GM23338 (cell line): ENCODE results near the gene PAIP1. TPM values are rescaled to one million over a fixed set of nuclear protein-coding genes. Genes with fewer than 3 reads are reported as not detected.
A peak's percentile ranks its signal among the peaks of the same experiment; 100 is the strongest.

Source experiments
- ATAC-seq: fragments of 200-7000 bp; cut with Tn5 transposase; 3 replicates; pipeline ENCODE4 v1.9.1; 2020
- DNase-seq: peaks from one replicate; pipeline ENCODE4 v3.0.0-alpha.2; 2015; ENCODE audit warnings: low spot score
- H2AFZ ChIP-seq: fragments of 200-600 bp; sonication (generic); 2 replicates; pipeline ENCODE4 v1.8.0; 2016; ENCODE audit warnings: antibody characterized with exemption, mild to moderate bottlenecking, moderate library complexity
- H3F3A ChIP-seq: fragments of 200-600 bp; sonication (generic); replicated peaks from 2 replicates; pipeline ENCODE4 v1.8.0; 2017; ENCODE audit warnings: antibody characterized with exemption, mixed run types, low read depth
- H3K27ac ChIP-seq: fragments of 200-600 bp; sonication (generic); 2 replicates; pipeline ENCODE4 v1.6.1; 2016; ENCODE audit warnings: low read depth
- H3K27me3 ChIP-seq: fragments of 200-600 bp; sonication (generic); 2 replicates; pipeline ENCODE4 v1.8.0; 2016; ENCODE audit warnings: mild to moderate bottlenecking, mixed run types, moderate library complexity; ENCODE audit not compliant: insufficient read depth
- H3K36me3 ChIP-seq: fragments of 200-600 bp; sonication (generic); 2 replicates; pipeline ENCODE4 v1.8.0; 2016; ENCODE audit warnings: mild to moderate bottlenecking; ENCODE audit not compliant: insufficient read depth
- H3K4me1 ChIP-seq: fragments of 200-600 bp; sonication (generic); 2 replicates; pipeline ENCODE4 v1.8.0; 2016; ENCODE audit warnings: mild to moderate bottlenecking, moderate library complexity; ENCODE audit not compliant: insufficient read depth
- H3K4me2 ChIP-seq: fragments of 200-600 bp; sonication (generic); 2 replicates; pipeline ENCODE4 v1.7.1; 2017; ENCODE audit warnings: mixed run types
- H3K4me3 ChIP-seq: fragments of 200-600 bp; sonication (generic); 2 replicates; pipeline ENCODE4 v1.6.1; 2016; ENCODE audit warnings: mixed run types
- H3K79me2 ChIP-seq: fragments of 200-600 bp; sonication (generic); replicated peaks from 2 replicates; pipeline ENCODE4 v1.8.0; 2017; ENCODE audit warnings: mild to moderate bottlenecking; ENCODE audit not compliant: insufficient read depth
- H3K9me2 ChIP-seq: fragments of 200-600 bp; sonication (generic); 2 replicates; pipeline ENCODE4 v1.8.0; 2017; ENCODE audit not compliant: insufficient read depth
- H4K20me1 ChIP-seq: fragments of 200-600 bp; sonication (generic); replicated peaks from 2 replicates; pipeline ENCODE4 v1.8.0; 2017; ENCODE audit warnings: mild to moderate bottlenecking; ENCODE audit not compliant: insufficient read depth
- H3K27ac Mint-ChIP-seq: 2 replicates; pipeline ENCODE4 v1.8.0; 2020; ENCODE audit warnings: inconsistent platforms, mild to moderate bottlenecking, moderate library complexity, mixed read lengths
- H3K27me3 Mint-ChIP-seq: 3 replicates; pipeline ENCODE4 v1.8.0; 2022; ENCODE audit warnings: low read depth, mild to moderate bottlenecking, moderate library complexity, mixed read lengths, inconsistent platforms; ENCODE audit not compliant: insufficient read depth, poor library complexity
- H3K36me3 Mint-ChIP-seq: 3 replicates; pipeline ENCODE4 v1.8.0; 2021; ENCODE audit warnings: low read depth, mild to moderate bottlenecking, inconsistent platforms, moderate library complexity, mixed read lengths
- H3K4me1 Mint-ChIP-seq: 3 replicates; pipeline ENCODE4 v1.8.0; 2020; ENCODE audit warnings: mild to moderate bottlenecking, inconsistent platforms, mixed read lengths
- H3K4me3 Mint-ChIP-seq: 3 replicates; pipeline ENCODE4 v1.8.0; 2021; ENCODE audit warnings: moderate library complexity, mild to moderate bottlenecking, inconsistent platforms, mixed read lengths
- H3K9me3 Mint-ChIP-seq: 3 replicates; pipeline ENCODE4 v1.8.0; 2020; ENCODE audit warnings: moderate library complexity, mild to moderate bottlenecking, inconsistent platforms, mixed read lengths
- CREB1 ChIP-seq: fragments of 250-450 bp; sonication (Bioruptor Pico); IDR thresholded peaks from 2 replicates; pipeline ENCODE4 v1.5.0; 2020; ENCODE audit warnings: low read depth, mild to moderate bottlenecking, moderate library complexity
- CTCF ChIP-seq, 2 experiments: fragments of 200-600 bp in 1 of 2; sonication (generic) in 1 of 2; conservative IDR thresholded peaks; 2 replicates each; pipeline versions ENCODE4 v1.5.1 to v1.6.1; 2016 to 2017; ENCODE audit warnings: antibody characterized with exemption in 2 of 2, low read depth in 2 of 2, mild to moderate bottlenecking in 2 of 2, moderate library complexity in 1 of 2
- ETS1 ChIP-seq: IDR thresholded peaks from 2 replicates; pipeline ENCODE4 v1.6.1; 2016; ENCODE audit warnings: antibody characterized with exemption
- EZH2phosphoT487 ChIP-seq: fragments of 200-600 bp; sonication (generic); IDR thresholded peaks from one replicate; pipeline ENCODE4 v1.8.1; 2018; ENCODE audit warnings: antibody characterized with exemption; ENCODE audit not compliant: unreplicated experiment
- JUNB ChIP-seq: IDR thresholded peaks from one replicate; pipeline ENCODE4 v1.6.1; 2016; ENCODE audit warnings: antibody characterized with exemption; ENCODE audit not compliant: unreplicated experiment
- STAT1 ChIP-seq: IDR thresholded peaks from one replicate; pipeline ENCODE4 v1.6.1; 2016; ENCODE audit warnings: antibody characterized with exemption; ENCODE audit not compliant: unreplicated experiment
- ZNF331 ChIP-seq: fragments of 250-450 bp; sonication (Bioruptor Pico); IDR thresholded peaks from 2 replicates; pipeline ENCODE4 v1.5.0; 2020; ENCODE audit warnings: low read depth, mild to moderate bottlenecking, moderate library complexity
- ZNF462 ChIP-seq: fragments of 250-450 bp; sonication (Bioruptor Pico); IDR thresholded peaks from 2 replicates; pipeline ENCODE4 v1.5.0; 2020; ENCODE audit warnings: mild to moderate bottlenecking, moderate library complexity
- polyA plus RNA-seq: library from polyadenylated mRNA; unstranded; fragments of >200 nt; fragmentation: Nextera tagmentation; extraction: Ambion mirVana; gene quantifications from 2 replicates; pipeline ENCODE4 v1.2.1, GENCODE V29; 2016
- total RNA-seq: library from RNA; depleted of rRNA; stranded (reverse); fragments of >200 nt; shearing (Covaris generic); gene quantifications from 2 replicates; pipeline ENCODE4 v1.2.3, GENCODE V29; 2014

The PAIP1 gene
- total and polyA plus RNA-seq, 2 experiments from 2014 or later: 108 to 140 TPM

GRCh38 chr5:43567967-43568366 is 11.1 kb upstream of the PAIP1 start:
- Histone ChIP-seq H3K79me2 (no peaks in the 10 kb centered on the region), H3K9me2 (no peaks in the 10 kb centered on the region), H3K4me2 (no peak overlapping the region), H3F3A (no peaks in the 10 kb centered on the region), H3K4me1 (no peaks in the 10 kb centered on the region; the same call in 1 of the 2 replicates), H4K20me1 (no peaks in the 10 kb centered on the region; the same call in 1 of the 2 replicates), H3K36me3 (no peaks in the 10 kb centered on the region), H3K4me3 (no peak overlapping the region), H2AFZ (no peak overlapping the region), H3K27ac (no peak overlapping the region), H3K27me3 (no peaks in the 10 kb centered on the region)
- Mint-ChIP-seq H3K36me3 (no peaks in the 10 kb centered on the region), H3K27ac (no peak overlapping the region), H3K9me3 (no peaks in the 10 kb centered on the region), H3K4me1 (peaks cover under 1% of the 10 kb centered on the region; the same call in 1 of the 3 replicates), H3K4me3 (no peak overlapping the region), H3K27me3 (no peaks in the 10 kb centered on the region)
- DNase-seq (no peak), ATAC-seq (no peak)
- TF ChIP-seq CTCF (conservative IDR thresholded peaks at IDR 0.05; ENCODE audit: low read depth in 2 of 2): no peak
- no peak for TF ChIP-seq ETS1
- no peak for TF ChIP-seq STAT1
- TF ChIP-seq JUNB: no peak
- TF ChIP-seq ZNF331 (CRISPR knock-in tag): no peak

GRCh38 chr5:43565043-43565442 is 8.2 kb upstream of the PAIP1 start:
- no peak overlapping the region for H3K27ac ChIP-seq
- no peaks in the 10 kb centered on the region for H3K9me3 Mint-ChIP-seq
- no peak overlapping the region for H3K27ac Mint-ChIP-seq
- H3K4me1 Mint-ChIP-seq: peaks cover 4% of the 10 kb centered on the region; the same call in 2 of the 3 replicates
- no peaks in the 10 kb centered on the region; the same call in 1 of the 2 replicates for H3K4me1 ChIP-seq
- H3K27me3 ChIP-seq: no peaks in the 10 kb centered on the region
- no peaks in the 10 kb centered on the region for H3K27me3 Mint-ChIP-seq
- ATAC-seq (no peak; the same call in 2 of the 3 replicates), DNase-seq (no peak)
- H3K4me2 ChIP-seq: no peak overlapping the region
- no peaks in the 10 kb centered on the region for H3K36me3 Mint-ChIP-seq
- no peaks in the 10 kb centered on the region for H3K9me2 ChIP-seq
- H3K36me3 ChIP-seq: no peaks in the 10 kb centered on the region
- H4K20me1 ChIP-seq: no peaks in the 10 kb centered on the region; the same call in 1 of the 2 replicates
- H3K4me3 Mint-ChIP-seq: no peak overlapping the region
- no peaks in the 10 kb centered on the region for H3F3A ChIP-seq
- TF ChIP-seq EZH2phosphoT487: no peak
- no peak for TF ChIP-seq ZNF462 (CRISPR knock-in tag)
- TF ChIP-seq ETS1: no peak
- no peak for TF ChIP-seq CREB1 (CRISPR knock-in tag)
- TF ChIP-seq ZNF331 (CRISPR knock-in tag): no peak
- 0 out of 4 replicates have a peak, but pooled peaks of 1 of the 2 experiments have one; percentile 16 for TF ChIP-seq CTCF (conservative IDR thresholded peaks at IDR 0.05; ENCODE audit: low read depth in 2 of 2)
- no peak overlapping the region for H2AFZ ChIP-seq
- H3K4me3 ChIP-seq: no peak overlapping the region
- H3K79me2 ChIP-seq: no peaks in the 10 kb centered on the region
